Umbilical cord (tissue), 2 donors: ENCODE measurements around the gene DPYD. TPM values are rescaled to one million over a fixed set of nuclear protein-coding genes. Genes with fewer than 3 reads are reported as not detected.

Experiments used
- DNase-seq: peaks from one replicate; pipeline ENCODE4 v3.0.0-alpha.2; 2015; ENCODE audit warnings: low spot score
- total RNA-seq: library from RNA; depleted of rRNA; stranded (reverse); fragments of >200 nt; gene quantifications from one replicate; pipeline ENCODE4 v1.2.3, GENCODE V29; 2014; ENCODE audit warnings: low replicate concordance; ENCODE audit not compliant: insufficient read depth

Gene DPYD
- total RNA-seq, 1 donor from 2014 or later = 24.1 TPM

DNA sequence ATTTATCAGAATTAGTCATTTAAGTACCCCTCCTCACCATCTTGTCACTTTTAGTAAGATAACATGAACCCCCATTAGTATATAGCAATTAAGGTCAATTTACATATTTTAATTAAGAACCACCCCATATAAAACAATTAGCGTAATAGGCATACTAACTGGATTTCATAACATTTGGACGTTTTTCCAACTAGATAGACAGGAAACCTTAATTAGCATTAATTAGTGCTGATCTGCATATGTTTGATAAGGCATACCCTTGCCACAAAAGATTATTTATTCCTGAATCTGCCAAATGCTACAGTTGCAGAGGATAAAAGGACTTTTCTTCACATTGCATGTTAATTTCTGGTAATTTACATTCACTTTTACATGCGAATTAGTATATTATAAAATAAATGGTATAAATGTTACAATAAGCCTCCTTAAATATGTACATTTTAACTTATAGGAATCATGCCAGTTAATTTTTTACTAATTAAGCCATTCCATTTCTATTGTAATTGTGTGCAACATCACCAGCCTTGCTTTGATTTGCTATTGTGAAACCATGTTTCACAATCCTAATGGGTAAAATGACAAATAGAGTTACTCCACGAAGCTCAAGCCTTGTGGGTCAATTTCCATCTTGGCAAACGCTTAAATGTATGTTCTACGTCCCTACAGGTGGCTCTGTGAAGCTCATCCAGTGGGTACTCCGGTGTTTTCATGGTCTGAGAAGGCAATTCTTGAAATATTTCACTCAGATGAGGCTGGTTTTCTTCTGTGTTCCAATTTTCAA, 469.6 kb downstream of the DPYD start:
- no peak for DNase-seq

DNA sequence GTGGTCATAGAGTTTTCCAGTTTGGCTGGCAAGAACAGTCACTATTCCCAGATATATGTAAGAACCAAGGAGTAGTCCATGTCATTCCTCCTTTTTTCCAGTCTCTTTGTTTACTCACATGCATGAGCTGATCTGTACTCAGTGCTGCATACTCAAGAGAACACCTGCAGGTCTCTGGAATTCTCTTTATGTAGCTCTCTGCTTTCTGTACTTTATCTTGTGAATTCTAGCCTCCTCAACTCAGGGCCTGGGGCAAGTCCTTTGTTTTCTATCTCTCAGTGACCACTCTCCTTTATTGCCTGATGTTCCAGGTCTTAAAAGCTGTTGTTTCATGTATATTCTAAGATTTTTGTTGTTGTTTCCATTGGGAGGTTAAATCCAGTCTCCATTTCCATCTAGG, 478.9 kb downstream of the DPYD start:
- DNase-seq = no peak

DNA sequence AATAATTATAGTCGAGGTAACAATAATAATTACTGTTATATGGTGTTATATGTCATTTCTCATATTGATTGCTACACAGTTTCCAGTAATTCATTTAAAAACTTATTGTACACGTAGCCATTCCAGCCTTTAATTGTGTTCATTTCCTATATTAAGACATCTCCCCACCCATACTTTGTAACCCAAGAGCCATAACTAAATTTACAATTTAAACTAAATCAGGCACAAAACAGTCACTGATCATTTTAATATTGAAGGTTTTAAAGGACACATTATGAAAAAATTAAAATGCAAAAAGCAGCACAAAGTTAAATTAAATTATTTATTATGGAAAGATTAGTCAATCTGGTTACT, 487.0 kb downstream of the DPYD start:
- DNase-seq = no peak

DNA sequence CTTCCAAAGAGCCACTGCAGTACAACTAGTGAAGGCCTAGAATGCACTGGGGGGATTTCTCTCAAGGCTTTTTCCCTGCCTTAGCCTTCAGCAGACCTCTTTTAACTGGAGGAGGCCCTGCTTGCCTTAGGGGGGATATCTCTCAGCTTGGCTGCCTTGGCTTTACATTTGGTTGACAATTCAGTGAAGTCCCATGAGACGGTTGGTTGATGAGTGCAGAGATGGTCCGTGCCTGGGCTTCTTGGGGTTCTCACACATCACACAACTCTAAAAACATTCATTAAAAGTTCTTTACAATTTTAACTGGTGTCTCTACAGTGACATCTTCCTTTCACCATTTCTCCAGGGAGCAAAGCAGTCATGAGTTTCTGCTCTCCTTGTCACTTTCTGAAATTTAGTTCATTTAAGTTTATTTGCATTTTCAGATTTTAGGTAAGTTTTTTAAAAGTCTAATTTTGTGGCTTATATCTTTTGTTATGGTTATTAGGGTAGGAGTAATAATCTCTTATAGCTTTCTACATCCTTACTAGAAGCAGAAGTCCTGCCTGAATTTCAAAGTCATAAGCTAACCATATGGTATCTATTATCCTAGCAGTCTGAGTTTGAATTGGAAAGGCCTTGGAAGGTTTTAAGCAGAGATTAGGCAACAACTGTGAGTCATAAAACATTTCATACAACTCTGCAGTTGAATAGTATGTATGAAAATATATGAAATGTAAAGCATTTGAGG, 487.6 kb downstream of the DPYD start:
- peak; percentile 91 for DNase-seq

DNA sequence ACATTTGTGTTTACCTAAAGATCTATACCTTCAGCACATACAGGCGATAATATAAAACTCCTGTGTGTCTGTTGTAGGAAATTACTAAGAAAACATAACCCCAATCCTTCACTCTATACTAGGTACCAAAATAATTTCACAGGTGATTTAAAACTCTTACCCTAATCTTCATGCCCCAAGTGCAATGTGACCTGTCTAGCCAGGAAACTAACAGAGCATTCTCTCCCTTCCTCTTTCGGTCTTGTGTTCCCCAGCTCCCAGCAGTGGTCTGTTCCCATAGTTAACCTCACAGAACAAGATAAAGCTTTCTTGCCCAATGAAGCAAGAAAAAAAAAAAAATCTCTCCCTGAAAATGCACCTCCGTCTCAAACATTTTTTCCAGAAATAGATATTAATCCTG, 493.5 kb downstream of the DPYD start:
- DNase-seq = no peak

DNA sequence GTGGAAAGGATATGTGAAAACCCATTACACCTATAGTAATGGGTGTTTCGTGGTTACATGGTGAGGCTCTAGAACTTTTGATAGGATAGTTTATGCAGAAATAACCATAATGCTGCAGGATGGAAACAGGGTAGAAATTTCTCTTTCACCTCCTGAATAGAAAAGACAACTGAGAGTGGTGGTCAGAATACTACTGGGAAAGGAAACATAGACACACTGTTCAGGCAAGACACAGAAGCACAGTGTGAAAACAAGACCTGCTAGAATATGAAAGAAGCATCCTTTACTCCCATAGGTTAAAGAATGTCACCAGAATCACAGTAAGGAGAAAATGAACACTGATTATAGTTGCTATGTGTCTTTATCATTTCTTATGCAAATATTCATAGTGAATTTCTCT, 496.6 kb downstream of the DPYD start:
- no peak for DNase-seq

DNA sequence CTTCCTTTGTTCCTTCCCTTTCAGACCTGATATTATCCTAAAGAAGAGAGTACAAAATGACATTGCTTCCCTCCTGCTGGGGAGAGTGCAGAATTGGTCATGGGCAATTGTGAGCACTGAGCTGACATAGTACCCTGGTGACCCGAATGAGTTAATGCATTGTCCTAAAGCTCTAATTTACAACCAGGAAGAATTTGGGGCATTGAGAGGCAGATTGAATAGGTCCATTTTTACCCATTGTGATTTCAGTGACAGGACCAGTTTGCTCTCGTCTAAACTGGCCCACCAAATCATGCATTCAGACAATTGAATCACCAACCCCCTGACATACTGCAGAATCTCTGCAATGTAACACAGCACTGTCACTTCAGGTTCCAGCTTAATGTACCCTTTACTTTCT, 497.4 kb downstream of the DPYD start:
- no peak for DNase-seq

DNA sequence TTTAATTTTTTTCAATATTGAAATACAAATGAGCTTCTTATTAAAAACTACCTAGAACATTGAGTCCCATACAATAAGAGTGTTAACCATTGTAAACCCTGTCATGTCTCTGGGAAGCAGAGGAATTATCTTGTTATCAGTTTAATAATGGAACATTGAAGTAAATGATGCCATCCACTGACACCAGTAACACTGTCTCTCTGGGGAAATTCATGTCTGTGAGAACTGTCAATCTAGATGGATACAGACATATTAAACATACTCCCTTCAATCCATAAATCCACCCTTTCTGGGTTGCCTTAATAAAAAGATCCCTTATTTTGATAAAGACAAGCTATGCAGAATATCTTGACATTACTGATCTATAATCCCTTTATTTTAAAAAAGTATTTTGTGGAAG, 503.2 kb downstream of the DPYD start:
- DNase-seq = no peak

DNA sequence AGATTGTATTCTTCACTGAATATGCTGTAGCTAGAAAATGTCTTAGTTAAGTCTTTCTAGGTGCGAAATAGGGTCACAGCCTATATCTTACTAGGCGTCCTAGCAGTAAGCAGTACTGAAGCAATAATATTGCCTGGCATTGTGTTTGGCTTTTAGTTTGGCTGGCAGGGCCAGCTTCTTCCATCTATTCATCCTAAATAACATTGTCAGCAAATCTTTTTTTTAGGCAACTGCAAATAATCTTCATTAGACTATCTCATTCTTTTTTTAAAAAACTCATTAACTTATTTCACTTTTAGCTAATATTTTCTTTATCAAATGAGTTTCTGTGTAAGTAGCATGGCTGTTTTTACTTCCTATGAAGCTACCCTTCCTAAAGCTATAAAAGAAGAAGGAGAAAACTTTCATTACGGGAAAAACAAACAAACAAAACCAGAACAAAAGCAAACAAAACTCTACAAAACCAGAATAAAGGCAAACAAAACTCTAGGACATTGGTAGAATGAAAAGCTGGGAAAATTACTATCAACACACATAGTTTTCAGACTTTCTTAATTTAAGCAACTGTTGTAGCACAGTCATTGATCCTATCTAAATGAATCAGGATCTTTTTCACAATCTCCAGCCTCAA, 506.0 kb downstream of the DPYD start:
- DNase-seq = no peak

DNA sequence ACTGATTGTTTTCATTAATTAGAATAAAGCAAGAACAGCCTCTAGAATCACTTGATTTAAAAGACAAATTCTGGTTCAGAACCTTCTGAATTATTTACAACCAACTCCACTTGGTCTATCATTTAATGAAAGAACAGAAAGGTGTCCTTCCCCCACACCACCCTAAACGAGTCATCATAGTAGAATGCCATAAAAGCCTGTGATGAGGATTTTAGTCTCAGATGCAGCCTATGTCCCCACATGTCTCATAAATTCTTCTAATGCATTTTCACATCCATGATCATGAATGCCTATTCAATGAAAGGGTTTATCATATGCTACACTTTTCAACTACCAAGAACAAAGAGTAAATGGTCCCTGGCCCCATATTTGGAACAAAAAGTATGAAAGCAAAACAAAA, 508.1 kb downstream of the DPYD start:
- no peak for DNase-seq

DNA sequence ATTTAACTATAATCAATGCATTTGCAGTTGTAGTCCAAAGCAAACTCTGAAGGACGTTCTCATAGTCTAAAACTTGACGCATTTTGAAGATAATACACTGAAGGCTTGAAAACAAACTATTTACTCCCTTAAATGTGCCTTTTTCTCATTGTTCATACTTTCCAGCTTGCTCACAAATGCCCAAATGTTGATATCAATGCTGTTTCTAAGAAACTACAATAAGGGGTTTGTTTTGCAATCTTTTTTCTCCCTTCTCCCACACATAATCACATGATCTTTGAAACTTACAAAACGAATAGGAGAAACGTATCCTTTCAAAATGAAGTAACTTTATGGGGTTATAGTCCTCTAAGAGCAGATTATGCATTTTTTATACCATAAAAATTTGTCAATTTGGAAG, 508.7 kb downstream of the DPYD start:
- DNase-seq = no peak

DNA sequence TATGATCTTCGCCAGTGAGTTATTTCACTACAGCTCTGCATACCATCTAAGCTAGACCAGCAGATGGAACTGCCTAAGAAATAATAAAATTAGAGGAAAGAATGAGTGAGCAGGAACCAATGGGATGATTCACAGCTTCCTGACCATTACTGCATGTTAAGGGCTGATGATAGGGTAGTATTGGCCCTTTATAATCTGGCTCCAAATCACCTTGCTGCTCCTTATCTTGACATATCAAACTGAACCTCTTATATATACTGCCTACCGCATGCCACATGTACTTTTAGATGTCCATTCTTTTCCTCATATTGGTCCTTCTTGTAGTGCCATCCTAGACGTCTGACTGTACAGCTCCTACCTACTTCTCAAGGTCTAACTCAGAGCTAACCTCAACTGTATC, 524.4 kb downstream of the DPYD start:
- DNase-seq = no peak

DNA sequence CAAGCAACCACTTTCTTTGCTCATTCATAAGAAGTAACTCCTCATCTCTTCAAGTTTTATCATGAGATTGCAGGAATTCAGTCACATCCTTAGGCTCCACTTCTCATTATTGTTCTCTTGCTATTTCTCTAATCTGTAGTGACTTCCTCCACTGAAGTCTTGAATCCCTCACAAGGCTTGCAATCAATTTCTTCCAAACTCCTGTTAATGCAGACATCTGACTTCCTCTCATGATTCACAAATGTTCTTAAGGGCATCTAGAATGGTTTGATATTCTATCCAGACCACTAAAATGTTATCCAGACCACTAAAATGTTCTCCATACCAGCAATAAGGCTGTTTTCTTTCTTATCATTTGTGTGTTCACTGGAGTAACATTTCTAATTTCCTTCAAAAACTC, 528.1 kb downstream of the DPYD start:
- no peak for DNase-seq

DNA sequence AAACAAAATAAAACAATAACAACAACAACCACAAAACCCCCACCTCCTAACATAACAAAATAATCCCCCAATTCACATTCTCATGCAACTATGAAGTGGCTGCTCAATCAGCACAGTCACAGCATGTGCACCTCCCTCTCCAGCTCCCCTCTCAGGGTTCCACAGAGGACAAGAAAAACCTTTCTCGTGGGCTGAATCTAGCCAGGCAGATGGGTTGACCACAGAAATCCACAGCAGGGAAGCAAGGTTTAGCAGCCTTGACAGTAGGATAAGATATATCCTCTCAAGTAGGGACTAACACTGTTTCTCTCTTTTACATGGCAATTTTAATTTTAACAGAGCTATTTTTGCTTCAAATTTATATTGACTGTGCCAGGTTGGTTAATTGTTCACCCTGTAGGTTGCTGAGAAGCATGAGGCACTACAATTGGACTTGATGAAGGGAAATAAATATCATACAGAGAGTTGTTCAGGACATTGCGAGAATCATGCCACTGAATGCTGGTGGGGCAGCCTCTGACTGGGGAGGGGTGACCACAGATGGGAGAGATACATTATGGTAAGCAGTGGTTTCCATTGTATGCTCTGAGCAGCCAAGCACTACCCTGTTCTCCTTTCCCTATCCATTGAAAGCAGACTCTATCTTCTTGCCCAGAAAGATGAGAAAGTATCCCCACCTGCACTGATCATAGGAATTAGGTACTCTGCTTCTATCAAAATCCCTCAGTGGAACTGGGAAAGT, 535.1 kb downstream of the DPYD start:
- DNase-seq = no peak

DNA sequence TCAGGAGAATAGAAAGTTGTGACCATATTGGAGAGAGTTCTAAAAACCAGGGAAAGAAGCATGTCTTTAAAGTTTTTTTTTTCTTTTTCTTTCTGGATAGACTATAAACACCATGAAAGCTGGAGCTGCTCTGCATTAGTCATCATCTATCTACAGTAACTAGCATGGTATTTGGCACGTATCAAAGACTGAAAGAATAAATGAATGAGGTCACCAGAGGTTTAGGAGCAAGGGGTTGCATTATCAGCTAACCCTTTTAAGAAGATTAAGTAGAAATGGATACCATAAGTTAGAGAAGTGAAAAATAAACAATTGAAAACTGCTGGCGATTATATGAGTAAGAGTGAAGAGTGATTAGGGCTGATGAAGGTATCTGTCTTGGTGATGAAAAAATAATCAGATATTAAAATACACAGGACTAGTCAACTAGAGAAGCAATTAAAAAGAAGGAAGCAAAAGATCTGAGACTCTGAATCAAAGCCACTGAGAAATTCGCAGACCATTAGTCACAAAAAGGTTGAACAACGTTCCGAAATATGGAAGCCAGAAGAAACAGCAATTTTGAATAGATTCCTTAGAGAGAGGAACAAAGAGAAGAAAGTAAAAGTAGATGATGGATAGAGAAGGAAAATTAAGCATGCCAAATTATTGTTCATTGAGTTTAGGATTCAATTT, 536.4 kb downstream of the DPYD start:
- DNase-seq = peak; percentile 37

DNA sequence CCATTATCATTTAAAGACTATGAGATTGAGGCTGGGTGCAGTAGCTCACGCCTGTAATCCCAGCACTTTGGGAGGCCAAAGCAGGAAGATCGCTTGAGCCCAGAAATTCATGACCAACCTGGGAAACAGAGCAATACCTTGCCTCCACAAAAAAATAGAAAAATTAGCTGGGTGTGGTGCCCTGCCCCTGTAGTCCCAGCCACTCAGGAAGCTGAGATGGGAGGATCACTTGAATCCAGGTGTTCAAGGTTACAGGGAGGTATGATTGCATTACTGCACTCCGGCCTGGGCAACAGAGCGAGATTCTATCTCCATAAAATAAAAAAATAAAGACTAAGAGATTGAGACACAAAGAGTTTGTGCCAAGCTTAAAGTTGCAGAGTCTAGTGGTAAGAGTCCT, 537.0 kb downstream of the DPYD start:
- no peak for DNase-seq

DNA sequence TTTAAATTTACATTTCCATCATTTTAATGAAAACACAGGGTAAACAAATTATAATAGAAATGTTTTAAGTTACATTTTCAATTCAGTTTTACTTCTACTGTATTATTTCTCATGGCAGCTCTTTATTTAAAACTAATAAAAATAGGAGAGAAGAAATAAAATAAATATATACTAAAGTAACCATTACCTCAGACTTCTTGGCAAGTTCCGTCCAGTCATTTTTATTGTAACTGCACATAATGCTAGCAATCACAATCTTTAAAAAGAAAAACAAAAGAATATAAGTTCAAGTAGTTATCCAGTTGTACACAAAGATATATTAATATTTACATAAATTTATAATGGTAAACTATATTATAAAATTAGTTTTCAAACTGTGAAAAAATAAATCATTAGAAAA, 538.6 kb downstream of the DPYD start:
- no peak for DNase-seq

DNA sequence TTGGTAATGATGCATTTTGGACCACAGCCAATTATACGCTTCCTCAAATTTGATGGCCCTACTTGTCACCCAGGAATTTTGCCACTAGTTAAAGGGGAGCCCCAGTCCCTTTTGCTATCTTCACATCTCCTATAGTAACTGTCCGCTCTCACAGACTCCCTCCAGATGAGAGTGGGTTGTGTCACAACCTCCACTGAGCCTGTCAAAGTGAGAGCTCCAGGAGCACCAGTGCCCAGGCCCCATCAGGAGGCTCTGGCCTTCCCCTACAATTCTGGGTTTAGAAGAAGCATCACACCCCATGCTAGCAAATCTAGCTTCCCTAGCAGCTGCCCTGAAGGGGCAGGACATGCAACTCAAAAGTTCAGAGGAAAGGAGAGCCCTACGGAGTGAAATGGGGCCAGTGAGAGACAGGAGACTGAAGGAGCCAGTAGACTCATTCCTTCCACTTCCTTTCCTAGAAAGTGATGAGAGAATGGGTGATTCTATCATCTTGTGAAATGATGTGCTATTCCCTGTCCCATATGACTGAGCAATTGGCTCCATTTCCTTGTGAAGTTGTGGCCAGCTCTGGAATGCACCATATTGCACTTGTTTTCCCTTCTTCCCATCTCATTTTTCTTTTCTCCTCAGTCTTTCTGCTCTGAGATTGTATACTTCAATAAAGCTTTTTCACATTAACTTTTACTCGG, 541.3 kb downstream of the DPYD start:
- DNase-seq = no peak

DNA sequence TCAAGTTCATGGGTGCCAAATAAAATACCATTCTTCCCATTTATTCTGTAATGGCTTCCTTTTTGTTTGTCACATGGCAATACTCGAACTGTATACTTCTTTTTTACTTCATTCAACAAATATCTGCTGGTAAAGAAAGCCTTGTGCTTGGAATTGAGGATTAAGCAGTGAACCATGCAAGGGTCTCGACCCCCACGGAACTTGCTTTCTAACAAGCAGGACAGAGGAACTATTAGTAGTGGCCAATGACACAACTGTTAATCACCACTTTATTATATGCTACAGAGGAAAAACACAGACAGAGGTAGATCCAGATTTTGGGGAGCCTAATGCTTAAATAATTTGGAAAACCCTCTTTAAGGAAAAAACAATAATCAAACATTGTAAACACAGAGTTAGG, 542.2 kb downstream of the DPYD start:
- no peak for DNase-seq

DNA sequence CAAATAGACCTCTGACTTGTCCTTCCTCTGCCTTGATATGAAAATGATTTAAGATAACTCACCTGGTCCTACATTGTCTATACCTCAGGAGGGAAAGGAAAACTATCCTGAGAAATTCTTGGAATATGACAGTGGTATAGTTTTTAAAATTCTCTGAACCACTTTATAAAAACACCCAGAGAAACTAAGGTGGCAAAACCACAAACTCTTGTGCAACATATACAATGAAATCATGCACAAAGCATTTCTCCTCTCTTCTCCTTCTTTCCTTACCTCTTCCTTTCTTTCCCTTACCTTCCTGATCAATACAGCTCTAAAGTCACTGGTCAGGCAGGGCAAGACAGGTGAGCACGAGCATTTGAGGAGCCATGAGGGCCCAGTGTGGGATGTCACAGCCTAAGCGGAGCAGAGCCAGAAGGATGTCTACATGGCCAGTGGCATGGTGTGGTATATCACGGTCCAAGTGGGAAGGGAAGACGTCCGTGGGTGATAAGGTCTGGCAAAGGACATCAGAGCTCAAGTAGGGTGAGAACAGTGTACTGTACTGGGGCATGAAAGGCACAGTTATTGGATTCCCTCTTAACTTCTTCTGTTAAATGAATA, 543.3 kb downstream of the DPYD start:
- DNase-seq = no peak

DNA sequence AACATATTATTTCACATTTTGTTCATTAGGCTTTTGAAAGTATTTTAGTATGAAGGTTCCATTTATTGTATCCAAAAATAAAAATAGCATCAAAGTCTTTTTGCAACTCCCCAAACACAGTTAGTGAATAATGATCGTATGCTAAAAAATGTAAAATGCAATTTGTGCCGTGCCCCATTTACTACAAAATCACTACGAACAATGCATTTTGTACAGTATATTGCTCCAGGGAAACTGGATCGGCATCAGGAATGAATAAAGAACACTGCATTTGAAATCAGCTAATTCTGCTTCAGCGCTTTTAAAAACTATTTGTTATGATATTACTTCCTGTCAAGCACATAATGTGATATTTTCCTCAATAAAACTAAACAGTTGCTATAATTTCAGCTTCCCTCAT, 547.8 kb downstream of the DPYD start:
- DNase-seq = no peak
